GM21423 (cell line): Measurements from ENCODE around the gene POLR1A.
"Not testable (repeated sequence)": the region's sequence is repeated elsewhere in the genome, so short reads cannot be mapped to it uniquely, and the experiment has no call there.

Experiments used
- ATAC-seq: cut with Tn5 transposase; IDR thresholded peaks from one replicate; pipeline ENCODE4 v1.9.1; 2021; ENCODE audit warnings: mild to moderate bottlenecking, moderate library complexity; ENCODE audit not compliant: unreplicated experiment

Gene POLR1A

DNA sequence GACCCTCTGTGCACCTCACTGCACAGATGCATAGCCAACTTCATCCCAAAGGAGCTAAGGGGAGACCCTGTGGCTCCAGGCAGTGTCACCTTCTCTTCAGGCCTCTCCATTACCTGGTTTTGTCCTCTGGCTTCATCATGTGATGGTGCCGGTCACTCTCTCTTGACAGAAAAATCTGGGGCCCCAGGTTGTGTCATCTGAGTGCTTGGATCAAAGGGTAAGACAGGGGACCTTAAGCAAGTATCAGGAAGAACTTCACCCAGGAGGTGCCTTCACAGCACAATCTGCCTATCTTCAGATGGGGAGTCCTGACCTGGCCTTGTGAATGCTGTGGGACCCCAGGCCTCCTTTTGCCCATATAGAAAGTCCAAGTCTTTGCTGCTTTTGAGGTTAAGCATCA, 104.4 kb downstream of the POLR1A start:
- ATAC-seq = no peak

DNA sequence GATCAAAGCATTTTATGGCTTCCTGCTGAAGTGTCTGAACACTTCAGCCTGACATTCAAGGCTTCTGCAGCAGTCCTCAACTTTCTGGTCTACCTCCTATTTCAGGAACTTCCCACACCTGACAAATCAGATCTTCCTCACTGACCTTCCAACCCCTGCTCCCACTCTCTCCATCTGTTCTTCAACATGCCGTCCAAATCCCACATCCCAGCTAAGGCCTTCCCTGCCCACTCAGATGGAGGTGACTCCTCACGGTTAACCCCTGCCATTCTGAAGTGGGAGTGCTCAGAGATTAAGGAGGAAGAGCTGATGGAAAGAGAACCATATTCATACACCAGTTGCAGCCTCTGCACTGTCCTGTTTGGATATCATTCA, 104.8 kb downstream of the POLR1A start:
- ATAC-seq = no peak

DNA sequence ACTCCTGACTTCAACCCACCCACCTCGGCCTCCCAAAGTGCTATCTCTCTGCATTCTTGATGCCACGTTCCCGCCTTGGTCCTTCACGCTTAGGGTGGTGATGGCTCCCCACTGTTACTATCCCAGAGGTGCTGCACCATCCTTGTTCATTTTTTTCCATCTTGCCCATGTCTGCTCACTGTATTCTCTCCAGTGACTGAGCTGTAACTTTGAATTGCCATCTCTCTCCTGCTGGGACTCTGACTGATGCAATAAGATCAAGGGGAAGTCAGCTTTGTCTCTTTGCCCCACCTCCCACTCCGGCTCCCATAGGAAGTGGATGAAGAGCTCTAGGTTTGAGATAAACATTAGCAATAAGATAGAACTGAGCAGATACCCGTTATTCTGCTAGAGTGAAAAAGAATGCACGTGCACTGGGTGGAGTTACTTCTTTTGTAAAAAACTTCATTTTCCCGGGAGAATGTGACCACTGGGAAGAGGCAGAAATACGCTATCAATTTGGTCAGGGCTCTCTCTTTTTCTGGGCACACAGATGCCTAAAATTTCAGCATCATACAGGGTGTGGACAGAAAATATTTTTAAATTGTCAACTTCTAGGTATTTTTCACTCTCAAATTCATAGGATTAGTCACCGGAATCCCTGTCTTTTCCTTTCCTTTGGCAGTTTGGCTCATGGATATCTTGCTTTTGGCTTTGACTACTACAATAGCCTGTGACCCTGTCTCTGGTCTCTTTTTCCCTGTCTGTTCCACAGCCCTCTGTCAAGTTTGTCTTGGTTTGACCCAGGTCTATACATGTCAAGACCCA, 105.4 kb downstream of the POLR1A start:
- no peak for ATAC-seq

DNA sequence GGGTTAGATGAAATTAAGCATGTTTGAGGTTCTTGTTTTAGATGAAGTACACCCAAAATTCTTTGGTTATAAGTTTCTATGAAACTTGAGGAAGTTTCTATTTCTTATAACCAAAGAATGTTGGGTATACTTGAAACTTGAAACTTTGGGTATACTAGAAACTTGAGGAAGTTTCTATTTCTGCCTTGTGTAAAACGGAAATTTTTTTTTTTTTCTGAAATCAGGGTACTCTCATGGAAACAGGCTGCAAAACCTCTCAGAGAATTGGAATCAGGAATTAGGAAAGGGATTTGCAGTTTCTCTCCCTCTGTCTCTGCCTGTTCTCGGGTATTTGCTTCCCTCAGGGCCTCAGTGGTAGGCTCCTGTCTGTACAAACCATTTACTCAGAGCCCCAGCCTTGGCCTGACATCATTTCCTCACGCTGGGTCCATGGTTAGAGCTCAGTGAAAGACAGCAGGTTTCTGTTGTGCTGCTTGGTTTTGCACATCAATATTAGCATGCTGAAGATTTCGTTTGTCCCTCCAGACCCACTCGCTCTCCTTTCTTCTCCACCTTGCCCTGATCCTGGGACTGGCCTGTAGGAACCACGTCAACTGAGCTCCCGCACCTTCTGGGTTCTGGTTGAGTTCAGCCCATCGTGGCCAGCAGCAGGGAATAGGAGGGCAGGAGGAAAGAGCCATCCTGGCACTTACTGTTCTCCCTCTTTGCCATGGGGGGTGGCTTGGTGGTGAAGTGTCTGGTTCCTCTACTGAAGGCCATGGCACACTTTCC, 106.4 kb downstream of the POLR1A start:
- ATAC-seq = peak; percentile 73

DNA sequence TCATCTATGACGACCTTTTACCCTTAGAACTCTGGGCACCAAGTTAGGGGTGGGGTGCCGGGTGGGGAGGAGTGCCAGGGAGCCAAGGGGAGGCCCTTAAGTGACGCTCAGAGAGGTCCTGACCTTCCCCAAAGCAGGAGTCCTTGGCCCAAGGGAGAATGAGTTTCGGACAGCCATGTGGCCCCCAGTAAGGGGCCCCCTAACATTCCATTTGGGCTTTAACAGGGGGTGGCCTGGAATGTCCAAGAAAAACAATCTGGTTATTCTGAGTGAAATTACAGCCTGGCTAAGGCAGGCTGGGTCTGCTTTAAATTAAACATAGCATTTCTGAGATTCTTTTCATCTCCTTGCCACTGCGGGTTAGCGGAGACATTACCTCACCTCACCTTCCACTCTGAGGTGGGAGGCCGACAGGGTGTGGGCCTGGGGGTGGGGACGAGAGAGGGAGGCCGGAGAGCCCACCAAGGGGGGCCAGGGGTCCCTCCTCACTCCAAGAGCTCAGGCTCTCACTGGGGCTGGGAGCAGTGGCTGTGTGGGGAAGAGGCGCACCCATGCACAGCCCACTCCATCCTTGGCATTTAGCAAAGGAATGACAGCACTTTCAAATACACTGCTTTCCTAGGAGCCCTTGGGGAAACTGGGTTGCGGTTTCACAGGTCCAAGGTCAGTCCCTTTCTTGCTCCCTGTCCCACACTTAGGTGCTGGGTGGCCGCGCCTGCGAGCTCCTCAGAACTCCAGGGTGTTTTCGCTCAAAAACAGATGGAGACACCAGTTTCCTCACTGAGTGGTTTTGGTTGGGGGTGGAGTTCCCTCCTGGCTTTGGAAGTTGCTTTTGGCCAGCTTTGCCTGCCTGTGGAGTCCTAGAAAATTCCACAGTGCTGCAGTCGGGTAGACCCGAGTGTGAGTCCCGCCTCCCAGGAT, 107.4 kb downstream of the POLR1A start:
- no peak for ATAC-seq

DNA sequence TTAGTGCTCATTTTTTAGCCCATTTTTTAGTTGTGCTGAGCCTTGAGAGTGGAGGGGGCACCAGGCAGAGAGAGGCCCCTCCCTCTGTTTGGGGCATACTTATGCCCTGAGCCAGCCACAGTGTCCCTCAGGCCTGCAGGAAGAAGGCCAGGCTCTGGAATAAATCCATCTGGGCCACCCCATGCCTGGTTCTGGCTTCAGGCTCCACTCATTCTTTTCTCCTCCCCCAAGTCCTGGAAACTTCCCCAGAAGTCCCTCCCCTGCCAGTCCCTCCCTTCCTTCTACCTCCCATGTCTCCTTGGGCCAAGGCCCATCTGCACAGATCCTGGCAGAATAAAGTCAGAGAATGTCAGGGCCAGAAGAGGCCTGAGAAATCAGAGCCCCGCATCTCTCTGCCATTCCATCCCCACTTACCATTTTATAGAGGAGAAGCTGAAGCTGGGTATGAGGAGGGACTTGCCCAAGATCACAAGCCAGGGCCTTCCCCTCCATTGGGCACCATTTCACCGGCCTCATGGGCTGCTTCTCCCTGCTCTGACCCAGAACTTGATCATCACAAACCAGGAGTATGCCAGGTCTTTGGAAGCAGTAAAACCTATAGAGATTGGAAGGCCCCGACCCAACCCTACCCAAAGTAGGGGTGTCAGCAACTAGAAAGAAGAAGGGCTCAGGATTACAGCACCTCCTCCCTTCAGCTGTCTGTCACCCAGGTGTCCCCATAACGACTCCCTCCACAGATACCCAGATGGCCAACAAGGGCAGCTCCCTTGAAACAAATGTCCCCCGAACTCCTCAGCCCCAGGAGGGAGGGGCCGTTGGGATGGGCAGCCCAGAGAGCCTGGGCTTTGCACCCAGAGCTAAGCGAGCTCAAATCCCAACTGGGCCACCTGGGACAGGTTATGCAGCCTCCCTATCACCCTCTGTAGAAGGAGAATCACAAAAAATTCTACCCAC, 108.4 kb downstream of the POLR1A start:
- no peak for ATAC-seq

DNA sequence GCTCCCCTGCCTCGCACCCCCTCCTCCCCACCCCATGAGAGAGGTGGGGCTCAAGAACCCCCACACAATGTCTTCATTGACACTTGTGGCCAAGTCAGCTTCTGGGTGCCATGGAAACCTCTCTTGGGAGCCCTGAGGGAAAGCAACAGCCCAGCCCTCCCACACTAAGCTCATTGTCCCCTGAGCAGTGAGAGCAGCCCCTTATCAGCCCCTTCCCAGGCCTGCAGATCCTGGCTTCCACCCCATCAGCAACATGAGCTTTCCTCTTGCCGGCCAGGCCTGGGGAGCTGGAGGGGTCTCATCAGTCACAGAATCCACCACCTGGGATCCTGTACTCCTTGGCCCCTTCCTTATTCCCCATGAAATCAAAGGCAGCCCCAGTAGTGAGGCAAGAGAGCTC, 109.1 kb downstream of the POLR1A start:
- ATAC-seq = no peak

DNA sequence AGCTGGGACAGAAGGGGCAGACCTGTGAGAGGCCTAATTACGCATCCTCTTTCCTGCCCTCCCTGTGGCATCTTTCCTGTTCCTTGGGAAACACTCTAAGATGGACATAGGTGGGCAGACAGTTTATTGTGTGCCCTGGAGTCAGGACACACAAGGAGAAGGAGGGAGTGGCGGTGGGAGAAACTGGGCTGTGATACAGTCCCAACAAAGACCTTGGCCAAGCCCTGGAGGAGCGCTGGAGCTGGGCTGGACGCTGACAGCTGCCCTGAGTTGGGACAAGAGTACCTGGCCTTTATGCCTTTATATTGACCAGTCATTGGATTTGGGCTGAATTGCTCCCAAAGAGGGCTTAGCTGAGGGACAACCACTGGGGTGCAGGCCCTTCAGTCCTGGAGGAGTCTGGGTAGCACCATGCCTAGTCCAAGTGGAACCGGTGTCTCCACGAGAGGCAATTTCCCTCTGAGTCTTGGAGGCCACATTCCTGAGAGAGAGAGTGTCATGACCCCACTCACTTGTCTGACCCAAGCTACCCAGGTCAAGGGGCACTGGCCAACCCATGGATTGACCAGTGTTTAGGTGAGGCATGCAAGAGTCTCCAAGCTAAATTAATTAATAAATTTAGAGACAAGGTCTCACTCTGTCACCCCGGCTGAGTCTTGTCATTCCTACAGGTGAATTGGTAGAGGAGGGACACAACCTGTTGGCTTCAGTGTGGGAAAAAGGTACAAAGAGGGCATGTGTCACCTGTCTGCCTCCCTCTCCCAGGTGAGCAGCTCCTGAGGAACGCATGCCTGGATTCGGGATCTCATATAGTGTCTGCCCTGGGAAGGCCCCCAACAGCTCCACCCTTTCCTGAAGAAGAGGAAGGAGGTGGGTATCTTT, 109.8 kb downstream of the POLR1A start:
- no peak for ATAC-seq

DNA sequence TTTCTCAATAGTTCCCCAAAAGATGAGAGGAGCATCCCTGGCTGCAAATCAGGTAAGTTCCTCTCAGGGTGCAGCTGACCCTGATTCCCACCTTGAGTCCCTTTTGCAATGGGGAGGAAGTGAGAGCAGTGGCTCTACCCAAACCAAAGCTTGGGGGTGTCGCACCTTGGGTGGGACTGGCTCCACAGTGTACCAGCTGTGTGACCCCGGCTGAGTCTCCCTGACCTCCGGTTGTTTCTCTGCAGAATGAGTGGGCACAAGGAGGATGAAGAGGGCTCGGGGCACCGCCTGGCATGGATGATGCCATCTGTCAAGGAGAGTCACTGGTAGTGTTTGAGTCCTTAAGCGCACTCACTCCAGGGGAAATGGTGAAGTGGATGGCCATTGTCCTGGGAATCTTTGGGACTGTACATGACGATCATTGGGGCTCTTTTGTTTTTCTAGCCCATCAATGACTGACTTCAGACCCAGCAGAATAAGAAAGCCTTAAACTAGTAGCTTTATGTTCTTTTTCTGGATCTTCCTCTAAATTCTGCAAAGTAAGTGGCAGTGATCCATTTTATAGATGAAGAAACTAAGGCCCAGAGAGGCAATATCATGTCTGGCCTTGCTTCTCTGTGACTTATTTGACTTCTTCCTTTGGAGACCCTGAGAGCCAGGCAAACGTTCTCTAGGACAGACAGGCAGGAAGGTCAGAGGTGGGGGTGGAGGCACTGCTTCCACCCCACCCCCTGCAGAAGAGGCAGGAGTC, 110.6 kb downstream of the POLR1A start:
- no peak for ATAC-seq

DNA sequence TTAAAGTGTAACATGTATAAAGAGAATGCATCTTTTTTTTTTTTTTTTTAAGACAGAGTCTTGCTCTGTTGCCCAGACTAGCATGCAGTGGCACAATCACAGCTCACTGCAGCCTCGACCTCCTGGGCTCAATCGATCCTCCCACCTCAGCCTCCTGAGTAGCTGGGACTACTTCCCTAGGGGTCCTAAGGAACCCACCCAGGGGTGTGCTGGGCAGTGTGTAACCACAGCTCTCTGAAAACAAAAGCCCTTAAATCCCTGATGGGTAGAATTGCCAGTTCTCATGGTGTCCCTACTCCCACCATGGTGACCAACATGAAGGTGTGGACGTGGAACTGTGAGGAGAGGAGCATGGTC, 111.3 kb downstream of the POLR1A start:
- ATAC-seq = peak; percentile 10

DNA sequence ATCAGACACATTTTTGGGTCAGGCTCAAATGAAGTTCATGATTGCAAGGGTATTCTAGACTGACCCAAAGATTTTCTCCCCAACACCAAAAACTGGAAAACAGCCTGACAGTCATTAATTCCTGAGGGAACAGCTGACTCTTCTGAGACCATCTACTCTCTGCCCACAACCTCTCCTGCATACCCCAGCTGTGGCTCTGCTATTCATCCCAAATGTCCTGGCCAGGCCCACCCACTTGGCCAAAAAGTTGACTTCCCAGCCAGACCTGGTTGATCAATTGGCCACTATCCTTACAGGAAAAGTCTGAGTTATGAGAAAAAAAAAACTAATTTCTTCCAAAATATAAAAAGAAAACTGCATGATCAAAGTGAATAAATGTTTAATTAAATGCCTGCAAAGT, 113.1 kb downstream of the POLR1A start:
- no peak for ATAC-seq

DNA sequence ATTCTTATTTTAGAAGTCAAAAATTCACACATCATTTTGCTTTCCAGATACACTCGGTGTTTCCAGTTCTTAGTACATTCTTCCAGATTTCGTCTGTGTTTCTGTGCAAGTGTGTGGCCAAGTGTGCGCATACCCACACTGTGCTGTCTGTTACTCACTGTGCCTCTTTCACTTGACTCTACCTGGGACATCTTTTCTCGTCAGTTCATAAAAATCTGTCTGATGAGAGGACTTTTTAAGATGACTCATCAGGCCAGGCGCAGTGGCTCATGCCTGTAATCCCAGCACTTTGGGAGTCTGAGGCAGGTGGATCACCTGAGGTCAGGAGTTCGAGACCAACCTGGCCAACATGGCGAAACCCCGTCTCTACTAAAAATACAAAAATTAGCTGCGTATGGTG, 113.6 kb downstream of the POLR1A start:
- ATAC-seq = not testable (repeated sequence)

DNA sequence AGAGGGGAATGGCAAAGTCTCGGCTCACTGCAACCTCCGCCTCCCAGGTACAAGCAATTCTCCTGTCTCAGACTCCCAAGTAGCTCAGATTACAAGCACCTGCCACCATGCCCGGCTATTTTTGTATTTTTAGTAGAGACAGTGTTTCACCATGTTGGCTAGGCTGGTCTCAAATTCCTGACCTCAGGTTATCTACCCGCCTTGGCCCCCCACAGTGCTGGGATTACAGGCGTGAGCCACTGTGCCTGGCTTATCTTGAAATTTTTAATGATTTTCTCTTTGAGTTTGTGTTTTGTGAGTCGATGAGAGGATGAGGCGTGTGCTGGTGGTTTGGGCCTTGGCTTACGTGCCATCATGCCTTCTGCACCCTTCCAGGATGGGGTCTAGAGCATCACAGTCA, 115.6 kb downstream of the POLR1A start:
- no peak for ATAC-seq

DNA sequence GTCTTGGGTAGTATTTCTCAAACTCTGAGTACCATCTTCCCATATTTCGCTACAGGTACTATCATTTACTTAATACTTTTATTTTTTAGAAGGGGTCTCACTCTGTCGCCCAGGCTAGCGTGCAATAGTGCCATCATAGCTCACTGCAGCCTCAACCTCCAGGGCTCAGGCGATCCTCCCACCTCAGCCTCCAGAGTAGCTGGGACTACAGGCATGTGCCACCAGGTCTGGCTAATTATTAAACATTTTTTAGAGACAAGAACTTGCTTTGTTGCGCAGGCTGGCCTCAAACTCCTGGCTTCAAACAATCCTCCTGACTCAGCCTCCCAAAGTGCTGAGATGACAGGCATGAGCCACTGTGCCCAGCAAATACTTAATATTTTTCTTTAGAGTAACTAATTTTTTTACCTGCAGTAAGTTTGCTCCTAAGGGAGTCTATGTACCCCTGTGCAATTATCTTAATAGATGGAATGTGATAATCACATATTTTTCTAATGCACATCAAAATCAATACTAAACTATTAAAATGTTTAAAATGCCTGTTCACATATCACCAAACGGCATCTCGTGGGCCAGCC, 116.3 kb downstream of the POLR1A start:
- ATAC-seq = no peak

DNA sequence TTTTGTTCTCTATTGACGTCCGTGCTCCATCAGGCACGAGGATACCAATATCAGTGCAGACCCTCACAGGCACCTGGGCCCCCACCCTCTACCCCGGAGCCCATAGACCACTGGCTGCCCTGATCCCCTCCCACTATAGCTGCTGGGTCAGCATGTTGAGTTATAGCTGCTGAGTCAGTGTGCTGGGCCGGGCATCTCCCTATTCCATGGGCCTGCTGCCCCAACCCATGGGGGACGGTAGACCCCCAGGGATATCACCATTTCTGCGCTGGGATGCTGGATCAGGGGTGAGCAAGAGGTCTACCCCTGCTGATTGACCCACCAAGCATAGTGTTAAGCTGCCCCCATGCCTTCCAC, 116.8 kb downstream of the POLR1A start:
- no peak for ATAC-seq

DNA sequence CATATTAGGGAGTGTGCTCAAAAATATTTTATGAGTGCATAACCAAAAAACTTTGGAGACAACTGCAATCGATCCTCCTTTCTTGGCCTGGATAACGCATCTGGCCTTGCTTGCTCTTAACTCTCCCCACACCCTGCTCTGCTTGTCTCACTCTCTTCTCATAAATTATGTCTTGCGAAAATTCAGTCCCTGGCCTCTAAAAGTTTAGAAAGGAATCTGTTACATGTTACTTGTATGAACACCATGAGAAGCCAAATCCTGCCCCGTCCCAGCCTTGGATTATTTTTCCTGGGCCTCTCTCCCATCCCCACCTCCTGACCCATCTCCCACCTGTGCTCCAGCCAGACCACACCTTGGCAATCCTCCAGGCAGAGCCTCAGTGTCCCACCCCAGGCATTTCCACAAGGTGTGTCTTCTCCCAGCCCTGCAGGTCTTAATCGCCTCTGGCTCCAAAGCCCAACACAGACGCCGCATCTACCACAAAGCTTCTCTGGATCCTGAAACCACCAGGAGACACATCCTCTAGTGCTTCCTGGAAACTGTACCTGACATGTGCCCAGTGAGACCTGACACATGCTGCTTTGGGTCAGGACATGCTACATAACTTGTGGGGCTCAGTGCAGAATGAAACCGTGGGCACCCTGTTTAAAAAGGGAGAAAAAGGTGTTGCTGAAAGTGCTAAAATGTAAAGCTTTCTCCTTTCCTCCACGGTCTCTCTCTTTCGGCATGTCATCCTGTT, 117.3 kb downstream of the POLR1A start:
- ATAC-seq = no peak

DNA sequence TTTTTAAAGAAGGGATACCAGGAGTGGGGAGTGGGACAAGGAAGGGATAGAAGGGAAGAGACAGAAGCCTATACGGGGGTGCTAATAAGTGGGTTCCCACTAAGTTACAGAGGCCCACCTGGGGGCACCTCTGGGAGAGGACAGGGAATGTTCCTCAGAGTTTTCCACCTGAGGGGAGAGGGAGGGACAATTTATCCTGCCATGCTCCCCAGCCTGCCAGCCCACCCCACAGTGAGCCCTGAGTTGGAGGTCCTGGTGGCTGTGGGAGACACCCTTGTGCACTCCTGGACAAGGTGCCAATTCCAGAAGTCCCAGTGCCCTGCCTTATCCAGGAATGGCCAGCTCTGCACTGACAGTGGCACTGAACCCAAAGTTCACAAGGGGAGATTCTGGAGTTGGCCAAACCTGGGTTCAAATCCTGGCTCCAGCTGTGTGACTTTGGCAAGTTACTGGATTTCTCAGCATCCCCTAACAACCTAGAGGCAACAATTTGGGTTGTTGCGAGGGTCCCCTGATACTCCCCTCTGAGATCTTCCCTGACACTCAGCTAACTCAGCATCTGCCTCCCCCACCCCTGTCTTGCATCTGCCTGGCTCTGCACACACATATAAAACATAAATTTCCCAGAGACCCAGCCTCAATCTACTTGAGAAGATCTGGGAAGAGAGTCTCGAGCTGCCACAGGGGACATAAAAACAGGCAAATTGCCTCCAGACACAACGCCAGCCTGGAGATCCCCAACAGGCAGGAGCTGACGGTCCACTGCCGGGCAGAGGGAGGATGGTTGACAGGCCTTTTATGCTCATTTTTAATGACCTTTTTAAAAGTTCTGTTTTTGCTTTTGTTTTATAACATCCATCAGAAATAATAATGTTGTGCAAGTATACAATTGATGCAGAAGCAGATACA, 118.2 kb downstream of the POLR1A start:
- no peak for ATAC-seq
